ENCODE results near the gene SUSD3. TPM values are rescaled to one million over a fixed set of nuclear protein-coding genes. Genes with fewer than 3 reads are reported as not detected.

Gene SUSD3
- total and polyA plus RNA-seq, 11 donors = 0.29 to 5.2 (median 0.53) TPM; not detected in 3

DNA sequence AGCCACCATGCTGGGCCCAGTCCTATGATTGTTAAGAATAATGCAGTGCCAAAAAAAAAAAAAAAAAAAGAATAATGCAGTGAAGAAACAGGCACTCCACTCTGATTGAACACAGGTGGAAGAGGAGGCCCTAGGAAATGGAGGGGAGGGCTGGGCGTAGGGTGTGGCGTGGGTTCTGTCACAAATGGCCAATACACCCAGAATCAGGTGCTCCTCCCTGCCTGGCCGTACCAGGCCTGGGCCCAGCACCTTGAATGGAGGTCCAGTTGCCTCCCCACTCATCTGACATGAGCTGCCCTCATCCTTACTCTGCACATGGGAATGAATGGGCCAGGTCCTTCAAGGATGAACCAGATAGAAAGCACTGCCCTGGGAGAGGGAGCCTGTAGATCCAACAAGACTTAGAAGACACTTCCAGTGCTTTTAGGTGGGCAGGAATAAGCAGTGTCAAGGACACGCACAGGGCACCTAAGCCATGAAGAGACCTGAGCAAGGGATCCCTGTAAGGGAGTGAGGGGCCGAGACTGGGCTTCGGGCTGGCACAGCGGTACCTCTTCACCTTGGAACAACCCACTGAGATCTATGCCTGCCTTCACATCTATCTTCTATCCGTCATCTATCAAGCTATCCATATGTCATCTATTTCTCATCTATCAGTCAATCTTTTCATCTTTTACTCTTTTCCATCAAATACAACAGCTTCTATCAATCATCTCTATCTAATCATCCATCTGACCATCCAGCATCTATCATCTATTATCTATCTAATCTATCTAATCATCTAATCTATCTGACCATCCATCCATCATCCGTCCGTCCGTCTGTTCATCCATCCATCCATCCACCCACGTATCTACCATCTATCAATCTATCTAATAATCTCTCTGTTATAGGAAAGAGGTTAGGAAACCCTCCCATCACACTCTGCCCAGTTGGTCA lies 59.7 kb downstream of the SUSD3 start:
- peaks cover 0 to 30% (median 18%) of the 10 kb centered on the region in 9 donors for H3K36me3 ChIP-seq
- DNase-seq (peak in 4 of 5 donors; percentile 4 to 37 (median 18)), ATAC-seq (no peak)
- peaks cover 0 to 59% (median 18%) of the 10 kb centered on the region in 12 donors for H3K4me1 ChIP-seq
- H3K9me3 ChIP-seq = no peaks in the 10 kb centered on the region
- no peak overlapping the region for H3K27ac ChIP-seq
- WGBS, 4 donors = 94 to 97% (median 95%) methylated on average over 12 of the region's 12 CpGs
- intact Hi-C loops (cut with DNase I) = loop anchor here in 1 of 10 donors (2.0 kb wide), 1 partner anchor 21 kb away; no protein-coding TSS in a partner anchor
- no peak overlapping the region for H3K4me3 ChIP-seq
- no peaks in the 10 kb centered on the region for H3K27me3 ChIP-seq
- TF ChIP-seq POLR2A (IDR thresholded peaks at IDR 0.05) = no peak
- TF ChIP-seq, protein P1, sequence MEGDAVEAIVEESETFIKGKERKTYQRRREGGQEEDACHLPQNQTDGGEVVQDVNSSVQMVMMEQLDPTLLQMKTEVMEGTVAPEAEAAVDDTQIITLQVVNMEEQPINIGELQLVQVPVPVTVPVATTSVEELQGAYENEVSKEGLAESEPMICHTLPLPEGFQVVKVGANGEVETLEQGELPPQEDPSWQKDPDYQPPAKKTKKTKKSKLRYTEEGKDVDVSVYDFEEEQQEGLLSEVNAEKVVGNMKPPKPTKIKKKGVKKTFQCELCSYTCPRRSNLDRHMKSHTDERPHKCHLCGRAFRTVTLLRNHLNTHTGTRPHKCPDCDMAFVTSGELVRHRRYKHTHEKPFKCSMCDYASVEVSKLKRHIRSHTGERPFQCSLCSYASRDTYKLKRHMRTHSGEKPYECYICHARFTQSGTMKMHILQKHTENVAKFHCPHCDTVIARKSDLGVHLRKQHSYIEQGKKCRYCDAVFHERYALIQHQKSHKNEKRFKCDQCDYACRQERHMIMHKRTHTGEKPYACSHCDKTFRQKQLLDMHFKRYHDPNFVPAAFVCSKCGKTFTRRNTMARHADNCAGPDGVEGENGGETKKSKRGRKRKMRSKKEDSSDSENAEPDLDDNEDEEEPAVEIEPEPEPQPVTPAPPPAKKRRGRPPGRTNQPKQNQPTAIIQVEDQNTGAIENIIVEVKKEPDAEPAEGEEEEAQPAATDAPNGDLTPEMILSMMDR (IDR thresholded peaks at IDR 0.05) = no peak

DNA sequence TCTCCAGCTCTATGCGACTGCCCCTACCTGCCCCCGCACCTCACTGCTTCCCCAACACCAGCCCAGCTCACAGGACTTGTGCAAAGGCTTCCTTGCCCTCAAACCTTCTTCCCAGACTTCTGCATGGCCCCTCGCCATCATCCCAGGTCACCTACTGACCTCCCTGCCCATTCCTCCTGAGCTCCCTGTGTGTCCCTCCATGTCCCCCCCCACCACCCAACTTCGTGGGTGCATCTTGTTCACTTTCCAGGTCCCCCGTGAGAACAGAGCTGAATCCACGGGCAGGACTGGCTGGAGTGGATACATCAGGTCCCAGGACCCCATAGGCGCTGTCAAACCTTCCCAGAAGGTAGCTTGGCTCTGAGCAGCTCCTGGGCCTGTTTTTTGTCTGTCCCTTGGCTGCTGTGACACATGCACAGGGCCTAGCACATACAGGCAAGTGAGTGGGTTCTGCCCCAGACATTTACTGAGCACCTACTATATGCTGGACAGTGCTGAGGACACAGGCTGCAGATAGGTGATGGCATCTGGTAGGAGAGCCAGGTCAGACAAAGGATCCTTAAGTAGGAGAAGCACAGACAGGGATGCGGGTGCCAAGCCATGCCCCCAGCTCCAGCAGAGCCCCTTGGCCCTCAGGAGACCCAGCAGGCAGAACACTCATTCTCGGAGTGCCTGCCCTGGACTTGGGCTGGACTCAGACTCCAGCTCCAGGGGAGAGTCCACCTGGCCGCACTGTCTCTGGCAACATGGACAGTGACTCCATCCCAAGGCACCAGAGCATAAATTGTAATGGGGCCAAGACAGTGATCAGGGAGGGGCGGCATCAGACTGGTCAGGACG lies 60.6 kb downstream of the SUSD3 start:
- Histone ChIP-seq H3K27ac (peak overlapping the region in 8 of 12 donors; percentile 30 to 90 (median 54)), H3K4me1 (peaks cover 0 to 62% (median 18%) of the 10 kb centered on the region in 12 donors), H3K4me3 (no peak overlapping the region), H3K9me3 (no peaks in the 10 kb centered on the region), H3K36me3 (peaks cover 0 to 32% (median 23%) of the 10 kb centered on the region in 9 donors), H3K27me3 (no peaks in the 10 kb centered on the region)
- 92 to 93% (median 92%) methylated on average over 11 to 12 of the region's 12 CpGs for WGBS, 4 donors
- ATAC-seq = no peak
- peak in 4 of 5 donors; percentile 6 to 46 (median 23) for DNase-seq
- TF ChIP-seq, protein P1 (IDR thresholded peaks at IDR 0.05) = no peak
- no peak for TF ChIP-seq POLR2A (IDR thresholded peaks at IDR 0.05)
- intact Hi-C loops (cut with DNase I) = loop anchor here in 1 of 10 donors (2.0 kb wide), 1 partner anchor 20 kb away; no protein-coding TSS in a partner anchor

DNA sequence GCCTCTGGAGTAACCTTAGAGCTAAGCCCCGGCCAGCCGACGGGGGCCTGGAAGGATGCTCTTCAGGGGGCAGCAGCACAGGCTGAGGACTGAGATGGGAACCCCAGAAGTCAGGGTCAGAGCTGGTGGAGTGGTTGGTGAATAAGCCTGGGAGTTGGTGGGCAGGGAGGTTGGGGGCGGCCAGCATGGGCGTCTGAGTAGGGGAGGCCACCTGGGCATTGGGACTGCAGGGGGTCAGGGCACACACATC lies 61.1 kb downstream of the SUSD3 start:
- intact Hi-C loops (cut with DNase I) = loop anchor here in 1 of 10 donors (2.0 kb wide), 1 partner anchor 19 kb away; no protein-coding TSS in a partner anchor
- Histone ChIP-seq H3K4me1 (peaks cover 0 to 56% (median 18%) of the 10 kb centered on the region in 12 donors), H3K9me3 (no peaks in the 10 kb centered on the region), H3K4me3 (no peak overlapping the region), H3K27me3 (no peaks in the 10 kb centered on the region), H3K36me3 (peaks cover 0 to 36% (median 28%) of the 10 kb centered on the region in 9 donors), H3K27ac (peak overlapping the region in 8 of 12 donors; percentile 30 to 90 (median 54))
- TF ChIP-seq, protein P1 (IDR thresholded peaks at IDR 0.05) = no peak
- no peak for TF ChIP-seq POLR2A (IDR thresholded peaks at IDR 0.05)
- DNase-seq = no peak
- WGBS, 4 donors = 70 to 100% (median 74%) methylated on average over 2 to 5 of the region's 5 CpGs
- peak in 2 of 4 donors; percentile 7 to 10 for ATAC-seq
